SH-SY5Y (cell line): Measurements from ENCODE around the gene CLIC5.

Experiments used
- GATA2 ChIP-seq: IDR thresholded peaks from 2 replicates; pipeline ENCODE4 v1.6.1; 2011; ENCODE audit warnings: mild to moderate bottlenecking, low read depth, low read length
- GATA3 ChIP-seq: IDR thresholded peaks from 2 replicates; pipeline ENCODE4 v1.6.1; 2011; ENCODE audit warnings: low read depth, mild to moderate bottlenecking, low read length, moderate library complexity

GRCh38 chr6:45949256-45949655, 66.4 kb downstream of the CLIC5 start:
- TF ChIP-seq GATA2 (no peak), GATA3 (no peak)
